HAP-1 (cell line): ENCODE results near the gene FARS2.
"Not testable (repeated sequence)": the region's sequence is repeated elsewhere in the genome, so short reads cannot be mapped to it uniquely, and the experiment has no call there.

Experiments
- DNase-seq, 2 experiments: peaks; one replicate each; pipeline ENCODE4 v3.0.0-alpha.2; 2016 to 2020; ENCODE audit warnings: low spot score in 2 of 2
- H3K27me3 ChIP-seq: fragments of 250-450 bp; sonication (Bioruptor Pico); 2 replicates; pipeline ENCODE4 v1.5.1; 2020; ENCODE audit warnings: low read depth, mild to moderate bottlenecking, moderate library complexity
- H3K36me3 ChIP-seq: fragments of 250-450 bp; sonication (Bioruptor Pico); replicated peaks from 2 replicates; pipeline ENCODE4 v1.5.1; 2020; ENCODE audit warnings: mild to moderate bottlenecking
- H3K4me1 ChIP-seq: fragments of 250-450 bp; sonication (Bioruptor Pico); 2 replicates; pipeline ENCODE4 v1.5.1; 2020; ENCODE audit warnings: mild to moderate bottlenecking
- H3K4me3 ChIP-seq: fragments of 250-450 bp; sonication (Bioruptor Pico); 2 replicates; pipeline ENCODE4 v1.5.1; 2020; ENCODE audit warnings: mild to moderate bottlenecking, moderate library complexity
- H3K9me3 ChIP-seq: fragments of 250-450 bp; sonication (Bioruptor Pico); 2 replicates; pipeline ENCODE4 v1.5.1; 2020; ENCODE audit warnings: mild to moderate bottlenecking, moderate library complexity
- in situ Hi-C: fragments of 300-500 bp; cut with MboI; formaldehyde crosslinking; loops from 3 replicates; pipeline ENCODE4 v1.14.3; 2020; ENCODE audit warnings: low sequenced_read_pairs, inconsistent platforms, mixed read lengths

FARS2 gene

DNA sequence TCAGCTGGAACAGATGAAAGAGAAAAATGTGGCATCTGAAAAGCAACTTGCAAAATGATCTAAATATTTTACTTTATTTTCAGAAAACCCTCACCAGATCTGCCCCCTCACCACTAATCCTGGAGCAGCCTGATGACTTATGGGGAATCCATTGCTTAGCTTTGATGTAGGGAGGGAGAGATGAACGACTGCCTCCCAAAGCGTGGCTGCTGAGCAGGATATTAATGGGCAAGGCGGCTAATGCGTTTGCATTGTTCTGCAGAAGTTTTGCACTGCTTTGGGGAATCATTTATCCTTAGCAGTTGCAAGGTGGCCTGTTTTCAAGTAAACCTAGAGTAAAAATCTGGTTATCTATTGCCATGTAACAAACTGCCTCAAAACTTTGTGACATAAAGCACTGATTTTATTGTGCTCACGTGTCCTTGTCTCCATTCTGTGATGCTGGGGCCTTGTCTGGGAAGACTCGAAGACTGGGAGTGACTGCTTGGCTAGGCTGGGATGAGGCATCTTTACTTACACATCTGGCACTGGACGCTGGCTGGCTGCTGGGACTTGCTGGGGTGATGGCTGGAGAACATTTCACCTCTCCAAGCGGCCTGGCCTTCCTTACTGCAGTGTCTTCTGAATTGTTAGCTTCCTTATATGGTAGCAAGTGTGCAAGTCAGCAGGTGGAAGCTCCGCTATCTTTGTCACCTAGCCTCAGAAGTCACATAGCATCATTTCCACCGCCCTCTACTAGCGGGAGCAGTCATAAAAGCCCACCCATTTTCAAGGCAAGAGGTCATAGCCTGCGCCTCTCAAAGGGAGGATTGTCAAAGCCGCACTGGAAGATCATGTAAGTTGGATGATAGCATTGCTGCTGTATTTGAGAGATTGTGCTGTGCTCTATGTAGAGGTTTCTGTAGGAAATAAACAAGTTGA, 432.2 kb downstream of the FARS2 start:
- H3K4me1 ChIP-seq, result no peaks in the 10 kb centered on the region
- no peak overlapping the region for H3K4me3 ChIP-seq
- no peaks in the 10 kb centered on the region for H3K36me3 ChIP-seq
- no peaks in the 10 kb centered on the region for H3K9me3 ChIP-seq
- no peaks in the 10 kb centered on the region for H3K27me3 ChIP-seq
- in situ Hi-C loops, result no loop called here
- DNase-seq, result no peak

- H3K36me3 ChIP-seq, result no peaks in the 10 kb centered on the region
- no peak for DNase-seq
- in situ Hi-C loops, result no loop called here
- H3K9me3 ChIP-seq, result no peaks in the 10 kb centered on the region
- no peak overlapping the region for H3K4me3 ChIP-seq
- no peaks in the 10 kb centered on the region for H3K27me3 ChIP-seq
- no peaks in the 10 kb centered on the region for H3K4me1 ChIP-seq
Measured at GRCh38 chr6:5695260-5696245, 434.2 kb downstream of the FARS2 start.

DNA sequence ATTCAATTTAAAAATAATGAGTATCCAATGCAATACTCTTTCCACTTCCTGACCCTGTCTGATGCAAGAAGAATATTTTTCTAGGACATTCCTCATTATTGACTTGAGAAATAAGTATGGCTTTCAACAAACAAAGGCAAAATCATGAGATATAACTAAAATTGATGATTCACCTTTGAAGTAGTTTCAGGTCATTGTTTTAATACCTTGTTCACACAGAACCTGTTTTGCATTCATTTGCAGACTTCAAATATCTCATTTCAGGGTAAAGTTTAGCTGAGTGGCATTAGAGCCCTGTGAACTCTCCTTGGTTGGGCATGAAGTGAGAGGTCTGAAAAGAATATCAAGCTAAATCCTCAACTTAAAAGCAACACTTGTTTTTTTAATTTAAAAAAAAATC, 436.2 kb downstream of the FARS2 start:
- in situ Hi-C loops, result no loop called here
- DNase-seq, result no peak
- H3K4me3 ChIP-seq, result no peak overlapping the region
- no peaks in the 10 kb centered on the region for H3K4me1 ChIP-seq
- no peaks in the 10 kb centered on the region for H3K9me3 ChIP-seq
- H3K36me3 ChIP-seq, result no peaks in the 10 kb centered on the region
- no peaks in the 10 kb centered on the region for H3K27me3 ChIP-seq

- Histone ChIP-seq H3K36me3 (no peaks in the 10 kb centered on the region), H3K27me3 (no peaks in the 10 kb centered on the region), H3K4me3 (no peak overlapping the region), H3K9me3 (no peaks in the 10 kb centered on the region), H3K4me1 (no peaks in the 10 kb centered on the region)
- in situ Hi-C loops, result no loop called here
- DNase-seq, result no peak
Measured at GRCh38 chr6:5698318-5698717, 437.0 kb downstream of the FARS2 start.

DNA sequence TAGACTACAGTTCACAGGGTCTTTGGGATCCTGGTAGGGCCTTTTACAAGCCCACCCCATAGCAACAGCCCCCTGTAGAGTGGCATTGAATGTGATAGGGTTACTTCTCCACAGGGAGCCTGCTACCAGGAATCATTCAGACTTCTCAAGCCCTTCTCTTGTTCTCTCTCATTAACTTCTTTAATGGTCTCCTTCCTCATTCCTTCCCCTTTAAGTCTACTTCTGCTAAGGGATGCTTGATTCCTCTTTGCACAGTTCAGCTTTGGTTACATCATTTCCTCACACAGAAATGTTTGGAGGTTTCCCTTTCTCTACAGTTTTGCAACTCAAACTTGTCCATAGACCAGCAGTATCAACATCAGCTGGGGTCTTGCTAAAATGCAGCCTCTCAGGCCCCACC, 437.8 kb downstream of the FARS2 start:
- H3K36me3 ChIP-seq, in situ Hi-C loops, DNase-seq, H3K4me1 ChIP-seq, H3K4me3 ChIP-seq, H3K9me3 ChIP-seq, H3K27me3 ChIP-seq: not testable (repeated sequence)

- no peaks in the 10 kb centered on the region for H3K9me3 ChIP-seq
- no peaks in the 10 kb centered on the region for H3K27me3 ChIP-seq
- no peaks in the 10 kb centered on the region for H3K36me3 ChIP-seq
- in situ Hi-C loops, result no loop called here
- no peak overlapping the region for H3K4me3 ChIP-seq
- DNase-seq, result no peak
- no peaks in the 10 kb centered on the region for H3K4me1 ChIP-seq
Measured at GRCh38 chr6:5701174-5701573, 439.9 kb downstream of the FARS2 start.

DNA sequence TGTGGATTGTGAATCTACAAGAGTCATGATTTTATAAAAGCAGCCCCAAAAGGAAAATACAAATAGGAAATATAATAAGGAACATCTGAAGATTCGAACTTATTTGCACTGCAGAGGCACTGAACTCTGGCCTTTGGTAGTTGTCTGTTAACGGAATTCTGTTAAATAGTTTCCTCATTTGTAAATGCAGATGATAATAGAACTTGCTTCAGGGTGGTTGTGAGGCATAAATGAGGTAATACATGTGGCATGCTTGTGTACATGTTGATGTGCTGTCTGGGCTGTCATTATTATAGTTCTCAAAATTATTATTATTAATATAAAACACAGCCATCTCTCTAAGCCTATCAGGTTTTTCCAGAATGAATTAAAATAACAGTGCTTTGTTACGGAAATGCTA, 443.4 kb downstream of the FARS2 start:
- Histone ChIP-seq H3K4me3 (no peak overlapping the region), H3K4me1 (no peaks in the 10 kb centered on the region), H3K9me3 (no peaks in the 10 kb centered on the region), H3K27me3 (no peaks in the 10 kb centered on the region), H3K36me3 (no peaks in the 10 kb centered on the region)
- DNase-seq, result no peak
- in situ Hi-C loops, result no loop called here

- Histone ChIP-seq H3K4me3 (no peak overlapping the region), H3K9me3 (no peaks in the 10 kb centered on the region), H3K36me3 (no peaks in the 10 kb centered on the region), H3K4me1 (no peaks in the 10 kb centered on the region), H3K27me3 (no peaks in the 10 kb centered on the region)
- in situ Hi-C loops, result no loop called here
- DNase-seq, result no peak
Measured at GRCh38 chr6:5705252-5705651, 443.9 kb downstream of the FARS2 start.

- Histone ChIP-seq H3K9me3 (no peaks in the 10 kb centered on the region), H3K4me1 (no peaks in the 10 kb centered on the region), H3K4me3 (no peak overlapping the region), H3K36me3 (no peaks in the 10 kb centered on the region), H3K27me3 (no peaks in the 10 kb centered on the region)
- in situ Hi-C loops, result no loop called here
- no peak for DNase-seq
Measured at GRCh38 chr6:5706124-5707033, 445.1 kb downstream of the FARS2 start.

GRCh38 chr6:5707281-5708045, 446.1 kb downstream of the FARS2 start:
- DNase-seq, result no peak
- Histone ChIP-seq H3K4me3 (no peak overlapping the region), H3K27me3 (no peaks in the 10 kb centered on the region), H3K4me1 (no peaks in the 10 kb centered on the region), H3K9me3 (no peaks in the 10 kb centered on the region), H3K36me3 (no peaks in the 10 kb centered on the region)
- in situ Hi-C loops, result no loop called here

DNA sequence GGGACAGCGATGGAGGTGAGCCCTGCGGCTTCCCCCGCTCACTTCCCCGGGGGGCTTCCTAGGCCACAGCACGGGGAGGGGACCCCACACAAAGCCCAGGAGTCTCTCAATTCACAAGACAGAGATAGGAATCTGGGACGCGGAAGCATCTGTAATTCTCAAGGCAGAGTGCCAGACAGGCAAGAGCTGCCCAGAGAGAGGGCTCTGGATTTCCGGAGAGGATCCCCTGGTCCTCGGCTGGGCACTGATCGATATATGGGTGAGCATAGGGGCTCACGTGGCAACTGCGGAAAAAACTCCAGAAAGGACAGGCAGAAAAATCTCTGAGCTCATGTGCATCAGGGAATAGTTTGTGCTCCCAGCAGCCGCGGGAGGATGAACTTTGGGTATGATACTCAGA, 449.2 kb downstream of the FARS2 start:
- Histone ChIP-seq H3K9me3 (no peaks in the 10 kb centered on the region), H3K36me3 (no peaks in the 10 kb centered on the region), H3K4me1 (no peaks in the 10 kb centered on the region), H3K4me3 (no peak overlapping the region), H3K27me3 (no peaks in the 10 kb centered on the region)
- no peak for DNase-seq
- in situ Hi-C loops, result no loop called here

DNA sequence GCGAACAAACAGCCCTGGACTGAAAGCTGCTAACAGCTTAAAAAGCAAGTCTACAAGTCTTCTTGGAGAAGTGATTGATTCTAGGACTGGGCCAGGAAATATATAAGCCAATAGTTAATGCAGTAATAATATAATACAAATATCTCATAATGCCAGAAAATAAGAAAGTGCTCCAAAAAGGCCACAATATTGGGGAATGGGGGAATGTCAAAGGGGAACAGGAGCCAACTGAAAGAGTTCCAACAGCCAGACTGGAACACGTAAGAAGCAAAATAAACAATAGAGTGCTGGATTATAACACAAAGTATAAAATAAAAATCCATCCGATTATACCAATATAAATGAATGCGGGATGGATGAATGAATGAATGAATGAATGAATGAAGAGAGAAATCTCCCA, 449.6 kb downstream of the FARS2 start:
- Histone ChIP-seq H3K4me3 (no peak overlapping the region), H3K4me1 (no peaks in the 10 kb centered on the region), H3K9me3 (no peaks in the 10 kb centered on the region), H3K36me3 (no peaks in the 10 kb centered on the region), H3K27me3 (no peaks in the 10 kb centered on the region)
- in situ Hi-C loops, result no loop called here
- DNase-seq, result no peak
